ENCODE measurements around the gene MVB12B. TPM values are rescaled to one million over a fixed set of nuclear protein-coding genes. Genes with fewer than 3 reads are reported as not detected.

MVB12B gene
- total and polyA plus RNA-seq, 2 of the 4 experiments (the other 2 are of a cell fraction), result 2.0 to 4.0 TPM

- Histone ChIP-seq H3K9me1 (ENCODE audit: insufficient read depth, low read length) (0 out of 2 replicates have a peak, but pooled peaks cover 3% of the 10 kb centered on the region), H2AK9ac (replicated peaks; ENCODE audit: low read depth, low read length, poor library complexity) (no peak overlapping the region), H2AK5ac (ENCODE audit: low read depth, low read length) (no peak overlapping the region), H2BK120ac (ENCODE audit: low read depth, low read length) (no peak overlapping the region), H3K4me2 (ENCODE audit: low read depth, low read length) (no peak overlapping the region), H3K27me3 (ENCODE audit: control insufficient read depth, insufficient read depth, low read length) (no peaks in the 10 kb centered on the region), H3K27ac (ENCODE audit: insufficient read depth, low read length) (no peak overlapping the region), H2BK20ac (ENCODE audit: low read depth, low read length) (no peak overlapping the region), H3K9me3 (ENCODE audit: control insufficient read depth, insufficient read depth, low read length) (no peaks in the 10 kb centered on the region), H3K14ac (replicated peaks; ENCODE audit: low read depth, low read length) (no peak overlapping the region; the same call in 1 of the 2 replicates), H2AFZ (replicated peaks; ENCODE audit: low read length, poor library complexity) (no peak overlapping the region), H4K8ac (ENCODE audit: low read depth in 2 of 2, low read length in 2 of 2) (no peak overlapping the region), H3K9ac (ENCODE audit: low read depth, low read length) (no peak overlapping the region), H4K5ac (ENCODE audit: low read depth, low read length) (no peak overlapping the region), H4K91ac (ENCODE audit: insufficient read depth, low read depth, low read length) (no peak overlapping the region), H3K36me3 (ENCODE audit: control insufficient read depth, insufficient read depth, low read length) (no peaks in the 10 kb centered on the region), H2BK5ac (ENCODE audit: low read depth, low read length, poor library complexity, severe bottlenecking) (no peak overlapping the region), H3K56ac (ENCODE audit: extremely low read depth, insufficient read depth, low read length) (no peak overlapping the region), H3K4ac (ENCODE audit: low read depth, low read length) (no peak overlapping the region), H3K79me1 (ENCODE audit: low read depth in 1 of 2, low read length in 2 of 2) (no peaks in the 10 kb centered on the region), H3K23ac (ENCODE audit: low read depth, low read length) (no peak overlapping the region), H3K4me3 (ENCODE audit: insufficient read depth, low read depth, low read length) (no peak overlapping the region), H3K4me1 (ENCODE audit: control insufficient read depth, insufficient read depth, low read length) (peaks cover 8% of the 10 kb centered on the region), H2BK15ac (ENCODE audit: low read depth, low read length) (no peak overlapping the region), H4K20me1 (ENCODE audit: insufficient read depth, low read length) (no peaks in the 10 kb centered on the region), H3K18ac (ENCODE audit: low read depth, low read length) (no peak overlapping the region)
- intact Hi-C loops (cut with micrococcal nuclease), result no loop called here
- TF ChIP-seq USF2 (IDR thresholded peaks at IDR 0.05; ENCODE audit: low read depth, low read length), result no peak
- TF ChIP-seq ELK1 (IDR thresholded peaks at IDR 0.05; ENCODE audit: borderline replicate concordance, low read depth, low read length), result no peak
- TF ChIP-seq CHD1 (IDR thresholded peaks at IDR 0.05; ENCODE audit: low read depth, low read length), result no peak
- no peak for DNase-seq
- WGBS, 2 experiments (ENCODE audit: extremely low coverage in 2 of 2, insufficient read length in 1 of 2), result 72% methylated on average over 2 of the region's 11 CpGs; no CpG with 5 or more reads in 1 of the 2 experiments
- POLR2A ChIA-PET (ENCODE audit: unreplicated experiment), result no interaction called here
- dilution Hi-C loops (cut with HindIII; ENCODE audit: low sequenced_read_pairs, unreplicated experiment), result no loop called here
- CTCF ChIA-PET, result no interaction called here
- in situ Hi-C loops (cut with MboI; ENCODE audit: low sequenced_read_pairs), result no loop called here
- ATAC-seq (ENCODE audit: low read depth), result no peak
- no TSS peak for BruUV-seq (replicated peaks)
Measured at GRCh38 chr9:126440940-126441339, 114.3 kb downstream of the MVB12B start.
